Nucleus accumbens (tissue), 56 donors: ENCODE measurements around the gene PCDHGB6.
"Not testable (repeated sequence)": the region's sequence is repeated elsewhere in the genome, so short reads cannot be mapped to it uniquely, and the experiment has no call there.

ENCODE experiments used
- DNase-seq, 56 donors: peaks; one replicate each; lab custom pipeline; 2025; lab: John Stamatoyannopoulos, UW

PCDHGB6 gene

DNA sequence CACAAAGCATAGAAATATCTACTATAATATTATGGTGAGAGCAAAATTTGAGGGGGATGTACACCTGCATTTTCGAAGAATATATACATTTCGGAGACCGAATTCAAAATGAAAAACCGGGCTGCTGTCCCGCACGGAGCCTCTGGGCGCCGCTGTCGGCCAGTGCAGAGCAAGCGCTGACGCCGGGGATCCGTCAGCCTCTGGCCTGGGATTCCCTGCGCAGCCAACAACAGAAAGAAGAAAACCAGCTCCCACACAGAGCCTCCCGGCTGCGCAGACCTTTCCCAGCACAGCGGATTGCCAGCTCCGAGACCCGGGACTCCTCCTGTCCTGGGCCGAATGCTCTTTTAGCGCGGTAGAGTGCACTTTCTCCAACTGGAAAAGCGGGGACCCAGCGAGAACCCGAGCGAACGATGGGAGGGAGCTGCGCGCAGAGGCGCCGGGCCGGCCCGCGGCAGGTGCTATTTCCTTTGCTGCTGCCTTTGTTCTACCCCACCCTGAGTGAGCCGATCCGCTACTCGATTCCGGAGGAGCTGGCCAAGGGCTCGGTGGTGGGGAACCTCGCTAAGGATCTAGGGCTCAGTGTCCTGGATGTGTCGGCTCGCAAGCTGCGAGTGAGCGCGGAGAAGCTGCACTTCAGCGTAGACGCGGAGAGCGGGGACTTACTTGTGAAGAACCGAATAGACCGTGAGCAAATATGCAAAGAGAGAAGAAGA, at the start of gene PCDHGB6:
TSS of gene PCDHGB6 (plus strand) at position 232 of the 716 bp plus-strand sequence. CDS start at position 414, 182 bp downstream.
- peak in 2 of 56 donors; percentile 19 for DNase-seq

GRCh38 chr5:141359790-141360426, 47.9 kb upstream of the PCDHGB6 start, which contains the start of gene PCDHGB2:
PCDHGB2 (plus strand) TSS chr5:141359994; CDS start chr5:141360136, 142 bp downstream.
- DNase-seq = peak in 1 of 56 donors; percentile 5

DNA sequence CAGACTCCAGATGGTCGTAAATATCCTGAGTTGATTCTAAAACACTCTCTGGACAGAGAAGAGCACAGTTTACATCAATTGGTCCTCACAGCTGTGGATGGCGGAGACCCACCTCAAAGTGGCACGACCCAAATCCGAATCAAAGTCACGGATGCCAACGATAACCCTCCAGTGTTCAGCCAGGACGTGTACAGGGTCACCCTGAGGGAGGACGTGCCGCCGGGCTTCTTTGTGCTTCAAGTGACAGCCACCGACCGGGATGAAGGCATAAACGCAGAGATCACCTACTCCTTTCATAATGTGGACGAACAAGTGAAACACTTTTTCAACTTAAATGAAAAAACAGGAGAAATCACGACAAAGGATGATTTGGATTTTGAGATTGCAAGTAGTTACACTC, 47.1 kb upstream of the PCDHGB6 start:
- no peak for DNase-seq

DNA sequence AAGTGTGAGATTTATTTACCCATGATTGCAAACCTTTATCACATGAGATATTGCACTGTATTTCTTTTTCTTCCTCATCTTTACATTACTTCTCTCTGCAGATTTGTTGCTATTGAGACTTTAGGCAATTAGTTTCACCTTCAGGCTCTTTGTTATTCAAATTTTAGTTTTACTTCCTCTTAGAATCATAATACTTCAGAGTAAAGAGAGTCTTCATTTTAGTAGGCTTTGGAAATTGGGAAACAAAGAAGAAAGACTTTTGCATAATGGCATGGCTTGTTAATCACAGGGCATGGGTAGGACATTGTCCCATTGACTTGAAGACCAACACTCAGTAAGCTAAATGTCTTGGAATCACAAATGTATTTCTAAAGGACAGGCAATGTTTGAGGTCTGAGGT, 45.1 kb upstream of the PCDHGB6 start:
- DNase-seq = no peak

DNA sequence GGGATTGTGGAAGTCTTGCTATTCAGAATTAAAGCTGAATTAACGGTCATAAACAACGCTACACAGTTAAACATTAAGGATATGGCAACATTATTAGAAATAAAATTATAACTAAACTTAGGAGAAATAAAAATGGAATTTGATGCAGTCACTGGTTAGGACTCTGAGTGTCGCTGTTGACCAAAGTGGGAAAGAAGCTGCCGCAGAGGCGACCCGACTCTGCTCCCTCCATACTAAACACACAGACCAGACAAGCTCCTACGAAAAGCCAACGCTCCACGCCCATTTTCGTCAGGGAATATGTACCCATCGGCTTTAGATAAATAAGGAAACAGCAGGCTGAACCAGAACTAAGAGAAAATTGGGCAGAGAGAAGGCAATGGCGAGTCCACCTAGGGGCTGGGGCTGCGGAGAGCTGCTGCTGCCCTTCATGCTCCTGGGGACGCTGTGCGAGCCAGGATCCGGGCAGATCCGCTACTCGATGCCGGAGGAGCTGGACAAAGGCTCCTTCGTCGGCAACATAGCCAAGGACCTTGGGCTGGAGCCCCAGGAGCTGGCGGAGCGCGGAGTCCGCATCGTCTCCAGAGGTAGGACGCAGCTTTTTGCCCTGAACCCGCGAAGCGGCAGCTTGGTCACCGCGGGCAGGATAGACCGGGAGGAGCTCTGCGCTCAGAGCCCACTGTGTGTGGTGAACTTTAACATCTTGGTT, 43.7 kb upstream of the PCDHGB6 start, which contains the start of gene PCDHGA5:
TSS of gene PCDHGA5 (plus strand) at position 211 of the 709 bp plus-strand sequence. CDS start at position 380, 169 bp downstream.
- DNase-seq = no peak

GRCh38 chr5:141366016-141366896, 41.6 kb upstream of the PCDHGB6 start:
- no peak for DNase-seq

- peak in 1 of 56 donors; percentile 16 for DNase-seq
These were observed 37.6 kb upstream of the PCDHGB6 start, which contains the start of gene PCDHGB3 for GRCh38 chr5:141369994-141370848. PCDHGB3 (plus strand) TSS chr5:141370242; CDS start chr5:141370395, 153 bp downstream.

DNA sequence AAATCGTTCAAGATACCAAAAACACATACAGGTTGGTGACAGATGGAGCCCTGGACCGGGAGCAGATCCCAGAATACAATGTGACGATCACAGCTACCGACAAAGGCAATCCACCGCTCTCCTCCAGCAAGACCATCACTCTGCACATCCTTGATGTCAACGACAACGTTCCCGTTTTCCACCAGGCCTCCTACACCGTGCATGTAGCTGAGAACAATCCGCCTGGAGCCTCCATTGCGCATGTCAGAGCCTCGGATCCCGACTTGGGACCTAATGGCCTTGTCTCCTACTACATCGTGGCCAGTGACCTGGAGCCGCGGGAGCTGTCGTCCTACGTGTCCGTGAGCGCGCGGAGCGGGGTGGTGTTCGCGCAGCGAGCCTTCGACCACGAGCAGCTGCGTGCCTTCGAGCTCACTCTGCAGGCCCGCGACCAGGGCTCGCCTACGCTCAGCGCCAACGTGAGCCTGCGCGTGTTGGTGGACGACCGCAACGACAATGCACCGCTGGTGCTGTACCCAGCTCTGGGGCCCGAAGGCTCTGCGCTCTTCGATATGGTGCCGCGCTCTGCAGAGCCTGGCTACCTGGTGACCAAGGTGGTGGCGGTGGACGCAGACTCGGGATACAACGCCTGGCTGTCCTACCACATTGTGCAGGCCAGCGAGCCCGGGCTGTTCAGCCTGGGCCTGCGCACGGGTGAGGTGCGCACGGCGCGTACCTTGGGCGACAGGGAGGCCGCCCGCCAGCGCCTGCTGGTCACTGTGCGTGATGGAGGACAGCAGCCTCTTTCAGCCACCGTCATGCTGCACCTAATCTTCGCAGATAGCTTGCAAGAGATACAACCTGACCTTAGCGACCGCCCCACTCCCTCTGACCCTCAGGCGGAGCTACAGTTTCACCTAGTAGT, 36.0 kb upstream of the PCDHGB6 start:
- no peak for DNase-seq

DNA sequence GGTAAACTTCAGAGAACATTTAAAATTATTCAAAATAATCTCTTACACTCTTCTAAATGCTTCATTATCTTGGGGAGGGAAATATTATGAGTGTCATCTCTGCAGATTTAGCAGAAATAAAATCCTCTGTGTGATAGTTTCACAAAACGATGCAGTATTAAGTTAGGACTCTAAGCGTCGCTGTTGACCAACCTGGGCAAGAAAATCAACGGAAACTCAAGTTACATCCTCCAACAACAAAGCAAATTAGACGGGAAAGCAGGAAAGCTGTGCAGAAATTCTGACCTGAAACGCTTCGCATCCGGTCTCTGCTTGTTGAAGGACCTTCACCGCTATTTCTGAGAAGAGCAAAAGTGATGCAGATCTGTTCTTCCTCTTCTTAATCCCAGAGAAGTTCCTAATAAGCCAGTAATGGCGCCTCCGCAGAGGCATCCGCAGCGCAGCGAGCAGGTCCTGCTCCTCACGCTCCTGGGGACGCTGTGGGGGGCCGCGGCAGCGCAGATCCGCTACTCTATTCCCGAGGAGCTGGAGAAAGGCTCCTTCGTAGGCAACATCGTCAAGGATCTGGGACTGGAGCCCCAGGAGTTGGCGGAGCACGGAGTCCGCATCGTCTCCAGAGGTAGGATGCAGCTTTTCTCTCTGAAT, 34.0 kb upstream of the PCDHGB6 start, which contains the start of gene PCDHGA6:
TSS of gene PCDHGA6 (plus strand) at position 219 of the 645 bp plus-strand sequence. CDS start at position 412, 193 bp downstream.
- no peak for DNase-seq

GRCh38 chr5:141374627-141375026, 33.2 kb upstream of the PCDHGB6 start:
- no peak for DNase-seq

GRCh38 chr5:141375444-141376155, 32.2 kb upstream of the PCDHGB6 start:
- DNase-seq = not testable (repeated sequence)

GRCh38 chr5:141382469-141383294, 25.1 kb upstream of the PCDHGB6 start, which contains the start of gene PCDHGA7:
PCDHGA7 (plus strand) TSS chr5:141382742; CDS start chr5:141382900, 158 bp downstream.
- no peak for DNase-seq

- no peak for DNase-seq
These were observed 24.5 kb upstream of the PCDHGB6 start for GRCh38 chr5:141383345-141383744.

DNA sequence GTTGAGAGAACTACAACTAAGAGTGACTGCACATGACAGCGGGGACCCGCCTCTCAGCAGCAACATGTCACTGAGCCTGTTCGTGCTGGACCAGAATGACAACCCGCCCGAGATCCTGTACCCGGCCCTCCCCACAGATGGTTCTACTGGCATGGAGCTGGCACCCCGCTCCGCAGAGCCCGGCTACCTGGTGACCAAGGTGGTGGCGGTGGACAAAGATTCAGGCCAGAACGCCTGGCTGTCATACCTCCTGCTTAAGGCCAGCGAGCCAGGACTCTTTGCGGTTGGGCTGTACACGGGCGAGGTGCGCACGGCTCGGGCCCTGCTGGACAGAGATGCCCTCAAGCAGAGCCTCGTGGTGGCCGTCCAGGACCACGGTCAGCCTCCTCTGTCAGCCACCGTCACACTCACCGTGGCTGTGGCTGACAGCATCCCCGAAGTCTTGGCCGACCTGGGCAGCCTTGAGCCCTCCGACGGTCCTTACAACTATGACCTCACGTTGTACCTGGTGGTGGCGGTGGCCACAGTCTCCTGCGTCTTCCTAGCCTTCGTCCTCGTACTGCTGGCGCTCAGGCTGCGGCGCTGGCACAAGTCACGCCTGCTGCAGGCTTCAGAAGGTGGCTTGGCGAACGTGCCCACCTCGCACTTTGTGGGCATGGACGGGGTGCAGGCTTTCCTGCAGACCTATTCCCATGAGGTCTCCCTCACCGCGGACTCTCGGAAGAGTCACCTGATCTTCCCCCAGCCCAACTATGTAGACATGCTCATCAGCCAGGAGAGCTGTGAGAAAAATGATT, 23.2 kb upstream of the PCDHGB6 start:
- DNase-seq = no peak
